Left renal pelvis (tissue), 4 donors: ENCODE results near the gene CTU2. TPM values are rescaled to one million over a fixed set of nuclear protein-coding genes. Genes with fewer than 3 reads are reported as not detected.

Experiments
- DNase-seq, 4 donors: peaks; one replicate each; pipeline ENCODE4 v3.0.0-alpha.2; 2013; ENCODE audit warnings: low read depth in 4 of 4, low spot score in 3 of 4
- polyA plus RNA-seq, 4 donors: library from polyadenylated mRNA; unstranded; fragments of 120-200 nt; gene quantifications; one replicate each; pipeline ENCODE4 v1.2.1, GENCODE V29; 2013; ENCODE audit not compliant: insufficient read length in 4 of 4

The CTU2 gene
- polyA plus RNA-seq, 4 donors = 10.5 to 17.0 (median 11.6) TPM

DNA sequence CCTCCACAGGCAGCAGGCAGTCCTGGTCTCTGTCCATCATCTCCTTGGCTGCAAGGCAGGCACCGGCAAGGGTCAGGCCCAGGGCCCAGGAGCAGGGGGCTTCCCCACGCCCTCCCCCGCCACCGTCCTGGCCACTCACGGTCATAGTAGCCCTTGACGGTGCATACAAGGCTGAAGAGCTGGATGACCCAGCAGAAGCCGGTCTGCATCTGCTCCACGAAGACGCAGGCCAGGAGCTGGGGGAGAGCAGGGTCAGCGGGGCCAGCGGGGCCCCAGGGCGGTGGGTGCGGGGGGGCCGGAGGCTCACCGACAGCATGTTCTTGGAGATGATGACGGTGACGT, 20.1 kb downstream of the CTU2 start:
- no peak for DNase-seq

DNA sequence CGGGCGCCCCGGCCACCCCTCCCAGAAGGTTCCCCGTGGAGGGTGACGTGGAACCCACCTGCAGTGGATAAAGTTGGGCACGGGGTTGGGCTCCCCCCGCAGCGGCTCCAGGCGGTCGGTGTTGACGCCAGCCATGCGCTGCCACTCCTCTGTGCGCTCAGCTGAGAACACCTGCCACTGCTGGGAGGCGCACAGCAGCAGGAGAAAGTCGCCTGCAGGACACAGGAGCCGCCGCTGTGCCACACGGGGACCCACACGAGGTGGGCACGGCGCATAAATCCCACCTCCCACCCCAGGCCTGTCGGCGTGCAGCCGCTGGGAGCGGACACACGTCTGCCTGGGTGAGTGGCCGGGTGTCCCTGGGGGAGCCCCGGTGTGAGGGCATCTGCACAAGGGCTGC, 20.7 kb downstream of the CTU2 start:
- no peak for DNase-seq

DNA sequence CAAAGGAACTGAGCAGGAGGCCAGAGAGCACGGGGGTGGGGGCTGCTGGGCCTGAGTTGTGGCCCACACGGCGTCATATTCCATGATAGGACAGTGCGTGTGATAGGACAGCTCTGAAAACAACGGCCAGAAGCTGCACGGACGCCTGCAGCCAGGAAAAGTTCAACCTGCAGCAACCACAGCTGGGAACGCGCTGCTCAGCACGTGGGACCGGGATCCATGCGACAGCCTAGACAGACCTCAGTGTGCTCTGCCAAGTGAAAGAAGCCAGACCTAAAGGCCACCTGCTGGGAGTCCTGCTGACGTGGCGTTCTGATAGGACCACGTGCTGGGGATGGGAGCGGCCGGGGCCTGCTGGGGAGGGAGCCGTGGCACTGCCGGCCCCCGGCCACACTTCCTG, 21.6 kb downstream of the CTU2 start:
- no peak for DNase-seq

DNA sequence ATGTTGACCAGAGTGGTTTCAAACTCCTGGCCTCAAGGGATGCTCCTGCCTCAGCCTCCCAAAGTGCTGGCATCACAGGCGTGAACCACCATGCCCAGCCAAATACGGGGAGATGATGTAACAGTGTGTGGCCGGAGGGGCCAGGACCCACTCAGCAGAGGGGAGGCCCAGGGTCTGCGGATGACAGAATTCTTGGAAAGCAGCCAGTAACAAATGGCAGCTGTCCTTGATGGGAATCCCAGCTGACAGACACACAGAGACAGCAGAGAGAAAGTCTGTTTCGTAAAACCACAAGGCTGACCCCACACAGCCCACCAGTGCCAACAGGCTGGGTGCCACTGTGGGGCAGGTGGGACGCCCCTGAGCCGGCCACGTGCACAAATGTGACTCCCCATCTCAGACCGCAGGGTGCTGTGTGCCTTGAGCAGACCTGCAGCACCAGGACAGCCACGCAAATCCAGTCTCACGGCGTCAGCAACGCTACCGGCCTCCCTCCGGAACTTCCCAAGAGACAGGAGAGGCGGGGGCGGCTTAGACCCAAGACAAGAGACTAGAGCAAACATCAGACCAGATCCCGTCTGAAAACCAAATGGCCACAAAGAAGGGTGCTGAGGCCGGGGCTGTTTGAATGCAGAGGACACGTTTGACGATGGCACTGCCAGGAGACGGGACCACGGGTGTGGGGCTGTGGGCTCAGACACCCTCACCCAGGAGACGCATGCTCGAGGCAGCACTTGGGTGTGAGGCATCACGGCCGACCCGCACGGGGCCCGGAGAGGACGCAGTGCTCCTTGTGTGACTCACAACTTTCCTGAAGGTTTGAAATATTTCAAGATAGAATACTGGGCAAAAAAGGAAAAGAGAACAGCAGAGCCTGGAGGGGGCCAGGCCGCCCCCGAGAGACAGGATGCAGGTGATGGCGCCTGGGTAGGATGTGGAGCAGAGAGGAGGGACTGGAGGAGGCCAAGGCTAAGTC, 24.6 kb downstream of the CTU2 start:
- no peak for DNase-seq

DNA sequence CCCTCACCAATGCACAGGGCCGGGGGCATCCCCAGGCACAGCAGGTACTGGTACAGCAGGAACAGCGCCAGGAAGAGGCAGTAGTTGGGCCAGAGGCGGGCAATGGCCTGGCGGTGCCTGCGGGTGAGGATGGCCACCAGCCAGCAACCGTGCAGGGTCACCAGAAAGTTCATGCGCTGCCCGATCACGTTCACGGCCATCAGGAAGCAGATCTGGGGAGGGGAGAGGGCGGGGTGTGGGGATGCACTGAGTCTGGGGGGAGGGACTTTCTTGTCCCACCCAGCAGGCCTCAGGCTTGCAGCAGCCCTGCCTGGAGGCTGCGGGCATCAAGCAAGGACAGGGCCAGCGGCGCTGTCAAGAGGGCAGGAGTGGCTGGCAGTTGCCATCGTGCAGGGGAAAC, 25.4 kb downstream of the CTU2 start:
- no peak for DNase-seq

DNA sequence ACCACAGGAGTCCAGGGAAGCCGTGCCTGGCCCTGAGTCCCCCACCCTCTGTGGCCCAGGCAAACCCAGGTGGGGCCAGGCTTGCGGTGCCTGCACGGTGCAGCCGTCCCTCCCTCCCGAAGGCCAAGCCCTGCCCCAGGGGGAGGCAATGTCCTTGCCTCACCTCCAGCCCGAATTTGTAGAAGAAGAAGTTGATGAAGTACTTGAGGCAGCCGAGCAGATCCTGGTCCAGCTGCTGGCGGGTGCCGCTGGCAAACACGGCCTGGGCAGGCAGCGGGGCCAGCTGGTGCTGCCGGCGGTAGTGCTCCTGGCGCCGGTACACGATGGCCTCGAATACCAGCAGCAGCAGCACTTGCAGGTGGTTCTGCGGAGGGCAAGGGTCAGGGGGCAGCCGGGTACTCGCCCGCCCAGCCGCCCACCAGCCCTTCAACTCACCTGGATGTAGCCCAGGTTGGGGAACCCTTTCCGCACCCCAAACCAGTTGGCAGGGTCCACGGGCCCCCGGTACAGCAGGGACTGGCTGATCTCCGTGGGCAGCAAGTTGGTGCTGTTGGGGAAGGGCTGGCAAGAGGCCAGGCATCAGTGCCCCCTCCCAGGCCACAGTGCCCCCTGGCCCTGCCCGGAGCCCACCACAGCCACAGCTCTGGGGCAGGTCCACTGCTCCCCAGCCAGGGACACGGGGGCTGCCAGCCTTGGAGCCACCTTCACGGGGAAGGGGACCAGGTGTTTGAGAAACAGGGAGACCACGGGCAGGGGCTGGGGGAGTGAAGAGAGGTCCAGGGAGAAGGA, 26.1 kb downstream of the CTU2 start:
- DNase-seq = no peak

DNA sequence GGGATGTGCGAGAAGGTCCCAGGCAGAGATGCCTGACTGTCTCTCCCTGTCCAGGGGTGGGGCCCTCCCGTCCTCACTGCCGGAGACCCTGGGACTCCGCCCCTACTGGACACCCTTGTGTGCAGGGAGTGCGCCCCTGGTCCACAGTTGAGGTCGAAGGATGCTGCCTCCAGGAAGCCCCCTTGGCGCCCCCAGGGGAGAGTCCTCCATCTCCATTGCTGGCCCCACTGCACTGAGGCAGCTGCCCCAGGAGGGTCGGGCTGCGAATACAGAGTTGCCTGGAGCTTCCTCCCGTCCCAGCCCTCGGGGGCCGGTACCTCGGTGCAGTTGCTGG, 26.6 kb downstream of the CTU2 start:
- DNase-seq = no peak

DNA sequence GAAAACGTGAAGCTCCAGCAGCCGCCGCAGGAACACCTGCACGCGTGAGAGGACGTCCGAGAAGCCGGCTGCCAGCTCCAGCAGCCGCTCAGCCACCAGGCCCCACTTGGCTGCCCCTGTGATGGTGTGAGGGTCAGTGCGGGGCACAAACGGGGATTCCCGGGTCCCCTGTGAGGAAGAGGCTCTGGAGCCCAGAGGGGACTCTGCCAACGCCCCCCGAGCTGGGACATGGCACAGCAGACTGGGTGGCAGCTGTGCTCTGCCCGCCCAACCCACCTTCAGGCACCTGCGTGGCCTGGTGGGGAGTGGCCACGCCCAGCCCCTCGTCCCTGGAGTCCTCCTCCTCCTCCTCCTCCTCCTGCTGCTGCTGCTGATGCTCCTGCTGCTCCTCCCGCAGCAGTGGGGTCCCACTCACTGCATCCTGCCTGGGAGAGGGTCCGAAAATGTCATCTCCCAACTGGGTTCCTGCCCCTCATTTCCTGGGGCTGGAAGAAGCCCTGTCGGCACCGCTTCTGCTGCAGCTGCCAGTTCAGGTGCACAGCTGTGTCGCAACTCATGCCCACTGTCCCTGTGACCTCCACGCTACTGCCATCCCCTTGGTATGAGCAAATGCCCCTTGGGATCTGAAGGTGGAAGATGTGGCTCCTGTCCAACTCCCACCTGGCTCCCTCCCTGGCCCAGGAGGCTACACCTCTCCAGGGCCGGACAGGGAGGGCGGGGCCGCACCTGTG, 27.5 kb downstream of the CTU2 start:
- DNase-seq = no peak

DNA sequence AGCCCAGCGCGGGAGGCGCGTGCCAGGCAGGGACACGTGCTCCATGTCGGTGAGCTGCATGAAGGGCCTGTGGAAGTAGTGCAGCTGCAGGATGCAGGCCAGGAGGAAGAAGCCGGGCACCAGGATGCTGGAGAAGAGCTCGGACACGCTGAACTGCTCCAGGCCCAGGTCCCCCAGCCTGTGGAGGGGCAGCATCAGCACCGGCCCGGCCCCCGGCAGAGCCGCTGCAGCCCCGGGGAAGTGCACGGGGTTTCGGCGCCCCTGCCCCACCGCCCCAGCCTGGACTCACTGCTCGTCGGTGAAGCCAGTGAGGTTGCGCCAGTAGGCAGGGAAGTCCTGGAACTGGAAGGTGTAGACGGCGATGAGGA, 28.0 kb downstream of the CTU2 start:
- DNase-seq = no peak

DNA sequence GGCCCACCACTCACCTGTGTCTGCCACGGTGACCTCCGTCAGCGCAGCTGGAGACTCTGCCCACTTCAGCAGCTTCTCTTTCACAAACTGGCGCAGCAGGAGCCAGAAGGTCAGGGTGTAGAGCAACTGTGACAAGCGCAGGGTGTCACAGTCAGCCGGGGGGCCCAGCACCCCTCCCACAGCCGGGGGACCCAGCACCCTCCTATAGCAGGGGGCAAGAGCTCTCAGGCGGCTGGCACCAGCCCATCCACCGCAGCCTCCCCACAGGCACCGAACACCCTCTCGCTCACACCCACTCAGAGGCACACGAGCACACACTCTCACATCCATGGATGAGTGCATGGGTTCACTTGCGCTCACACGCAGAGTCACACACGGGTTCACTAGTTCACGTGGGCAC, 28.8 kb downstream of the CTU2 start:
- DNase-seq = no peak

DNA sequence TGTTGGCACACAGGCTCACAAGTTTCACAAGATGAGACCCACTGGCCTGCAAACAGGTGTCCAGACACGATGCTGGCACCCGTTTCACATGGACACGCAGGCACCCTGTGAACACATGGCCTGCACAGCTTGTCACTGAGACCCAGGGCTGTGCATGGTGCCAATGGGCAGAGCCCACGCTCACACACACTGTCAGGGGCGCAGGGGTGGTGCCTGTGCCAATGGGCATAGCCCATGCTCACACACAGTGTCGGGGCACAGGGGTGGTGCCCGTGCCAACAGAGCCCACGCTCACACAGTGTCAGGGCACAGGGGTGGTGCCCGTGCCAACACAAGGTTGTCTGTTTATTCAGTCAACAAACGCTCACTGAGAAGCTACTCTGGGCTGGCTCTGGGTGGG, 29.3 kb downstream of the CTU2 start:
- no peak for DNase-seq

DNA sequence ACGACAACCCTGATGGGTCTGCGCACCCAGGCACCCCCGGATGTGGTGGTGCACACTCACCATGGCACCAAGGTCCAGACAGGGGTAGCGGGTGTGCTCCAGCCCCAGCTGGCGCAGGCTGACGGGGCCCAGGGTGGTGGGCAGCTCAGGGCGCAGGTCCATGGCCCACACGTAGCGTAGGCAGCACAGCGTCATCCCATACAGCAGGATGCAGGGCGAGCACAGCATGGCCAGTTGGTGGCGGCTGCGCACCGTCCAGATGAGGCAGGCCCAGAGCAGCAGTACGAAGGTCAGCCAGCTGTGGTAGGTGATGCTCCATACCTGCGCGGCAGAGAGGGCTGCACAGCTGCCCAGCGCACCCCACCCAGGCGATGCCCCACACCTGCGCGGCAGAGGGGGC, 29.8 kb downstream of the CTU2 start:
- DNase-seq = no peak

DNA sequence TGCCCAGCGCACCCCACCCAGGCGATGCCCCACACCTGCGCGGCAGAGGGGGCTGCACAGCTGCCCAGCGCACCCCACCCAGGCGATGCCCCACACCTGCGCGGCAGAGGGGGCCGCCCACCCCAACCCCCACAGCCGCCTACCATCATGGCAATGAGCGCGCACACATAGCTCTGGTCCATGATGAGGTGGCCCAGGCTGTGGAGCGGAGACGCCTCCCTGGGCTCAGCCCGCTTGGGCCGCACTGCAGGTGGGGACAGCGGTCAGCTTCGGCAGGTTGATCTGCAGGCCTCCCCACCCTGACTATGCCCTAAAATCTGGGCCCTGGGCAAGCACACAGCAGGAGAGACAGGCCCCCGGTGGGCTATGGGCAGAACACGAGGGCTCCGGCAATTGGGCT, 30.2 kb downstream of the CTU2 start:
- no peak for DNase-seq

DNA sequence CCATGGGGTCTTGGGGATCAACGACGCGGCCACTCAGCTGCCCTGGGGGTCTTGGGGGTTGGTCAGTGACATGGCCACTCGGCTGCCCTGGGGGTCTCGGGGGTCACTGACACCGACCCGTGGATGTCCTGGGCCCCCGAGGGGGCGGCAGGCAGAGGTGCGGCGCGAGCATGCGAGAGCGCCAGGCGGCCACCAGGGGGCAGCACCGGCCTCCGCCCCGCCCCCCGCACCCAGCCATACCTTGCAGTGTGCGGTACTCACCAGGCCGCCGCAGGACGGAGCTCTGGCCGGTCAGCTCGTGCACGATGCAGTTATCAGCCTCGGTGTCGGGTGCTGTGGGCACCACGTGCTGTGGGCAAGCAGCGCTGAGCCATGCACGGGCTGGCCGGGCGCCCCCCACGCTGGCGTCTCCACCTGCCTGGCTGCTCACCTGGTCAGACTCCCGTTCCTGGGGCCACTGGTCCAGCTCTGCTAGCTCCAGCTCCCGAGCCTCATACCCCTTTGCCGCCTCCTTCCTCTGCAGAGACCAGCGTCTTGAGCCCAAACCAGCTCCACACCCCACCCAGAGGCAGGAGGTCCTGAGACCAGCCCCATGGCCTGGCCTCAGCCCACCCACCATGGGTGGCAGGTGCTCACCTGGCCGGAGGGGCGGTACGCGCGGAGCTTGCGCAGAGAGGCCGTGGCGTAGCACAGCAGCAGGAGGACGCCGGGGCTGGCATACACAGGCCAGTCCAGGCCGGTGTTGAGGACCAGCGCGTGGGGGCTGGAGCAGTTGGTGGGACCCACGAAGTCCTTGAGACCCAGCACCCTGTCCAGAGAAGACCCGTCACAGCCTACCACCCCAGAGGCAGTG, 31.2 kb downstream of the CTU2 start:
- DNase-seq = peak in 1 of 4 donors; percentile 50

DNA sequence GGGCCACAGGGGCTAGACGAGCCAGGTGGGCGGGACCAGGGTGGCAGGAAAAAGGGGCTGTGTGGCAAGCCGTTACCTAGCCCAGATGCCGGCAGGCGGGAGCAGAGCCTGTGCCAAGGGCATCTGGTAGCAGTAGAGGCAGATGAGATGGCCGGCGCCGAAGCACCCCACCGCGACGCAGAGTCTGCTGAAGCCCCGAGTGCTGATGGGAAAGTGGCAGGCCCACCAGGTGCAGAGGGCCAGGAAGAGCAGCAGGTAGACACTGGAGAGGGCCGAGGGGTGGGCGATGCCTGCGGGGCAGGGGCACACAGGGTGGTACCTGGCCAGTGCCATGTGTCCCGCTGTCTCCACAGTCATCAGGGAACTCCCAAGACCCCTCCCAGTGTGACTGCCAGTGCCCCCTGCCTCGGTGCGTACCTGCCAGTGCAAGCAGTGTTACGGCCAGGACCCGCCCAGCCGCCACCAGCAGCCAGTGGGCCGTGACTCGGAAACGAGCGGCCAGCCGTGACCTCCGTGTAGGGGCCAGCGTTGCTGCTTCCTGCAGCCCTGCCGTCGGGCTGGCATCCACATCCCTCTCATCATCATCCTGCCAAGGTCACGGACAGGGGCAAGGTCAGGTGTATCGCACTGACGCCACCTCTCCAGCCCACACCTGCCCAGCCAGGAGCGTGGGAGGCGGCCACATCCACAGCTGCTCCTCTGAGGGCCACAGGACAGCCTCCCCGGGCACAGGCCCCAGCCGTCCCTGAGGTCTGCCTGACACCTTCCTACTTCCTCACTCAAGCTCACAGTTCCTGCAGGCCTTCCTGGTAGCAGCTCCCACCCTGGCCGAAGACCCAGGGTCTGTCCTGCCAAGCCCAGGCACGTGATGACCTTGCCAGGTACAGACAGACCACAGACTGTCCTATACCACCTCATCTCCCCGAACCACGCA, 32.1 kb downstream of the CTU2 start:
- DNase-seq = peak in 1 of 4 donors; percentile 45

DNA sequence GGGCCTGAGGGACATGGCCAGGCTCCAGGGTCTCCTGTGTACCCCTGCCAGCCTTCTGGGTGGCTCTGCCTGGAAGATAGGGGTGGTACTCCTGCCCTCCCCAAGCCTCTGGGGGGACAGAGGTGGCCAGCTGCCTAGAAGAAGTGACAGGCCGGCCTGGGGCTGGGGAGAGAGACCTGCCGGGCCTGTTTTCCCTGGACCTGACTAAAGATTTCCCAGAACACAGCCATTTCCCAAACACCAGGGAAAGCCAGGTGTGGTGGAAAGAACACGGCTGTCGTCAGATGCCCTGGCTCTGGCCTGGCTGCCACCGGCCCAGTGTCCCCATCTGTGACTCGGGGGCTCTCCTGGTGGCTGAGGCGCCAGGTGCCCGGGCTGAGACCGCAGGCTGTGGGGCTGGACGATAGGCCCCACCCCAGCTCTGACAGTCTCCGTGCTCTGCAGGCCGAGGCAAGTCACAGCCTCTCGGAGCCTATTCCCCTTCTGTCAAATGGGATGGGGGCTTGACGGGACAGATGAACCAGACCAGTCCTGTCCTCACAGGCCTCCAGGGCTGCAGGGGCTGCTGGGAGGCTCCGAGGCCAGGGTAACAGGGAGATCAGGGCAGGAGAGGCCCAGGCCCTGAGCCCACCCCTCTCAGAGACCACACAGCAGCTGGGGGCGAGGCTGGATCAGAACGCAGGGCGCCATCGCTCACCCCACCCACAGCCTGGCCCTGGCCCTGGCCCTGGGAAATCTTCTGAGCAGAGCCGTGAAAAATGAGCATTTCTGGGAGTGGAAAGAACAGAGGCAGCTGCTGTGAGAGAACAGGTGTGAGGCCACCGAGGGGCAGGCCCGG, 33.1 kb downstream of the CTU2 start:
- DNase-seq = no peak

DNA sequence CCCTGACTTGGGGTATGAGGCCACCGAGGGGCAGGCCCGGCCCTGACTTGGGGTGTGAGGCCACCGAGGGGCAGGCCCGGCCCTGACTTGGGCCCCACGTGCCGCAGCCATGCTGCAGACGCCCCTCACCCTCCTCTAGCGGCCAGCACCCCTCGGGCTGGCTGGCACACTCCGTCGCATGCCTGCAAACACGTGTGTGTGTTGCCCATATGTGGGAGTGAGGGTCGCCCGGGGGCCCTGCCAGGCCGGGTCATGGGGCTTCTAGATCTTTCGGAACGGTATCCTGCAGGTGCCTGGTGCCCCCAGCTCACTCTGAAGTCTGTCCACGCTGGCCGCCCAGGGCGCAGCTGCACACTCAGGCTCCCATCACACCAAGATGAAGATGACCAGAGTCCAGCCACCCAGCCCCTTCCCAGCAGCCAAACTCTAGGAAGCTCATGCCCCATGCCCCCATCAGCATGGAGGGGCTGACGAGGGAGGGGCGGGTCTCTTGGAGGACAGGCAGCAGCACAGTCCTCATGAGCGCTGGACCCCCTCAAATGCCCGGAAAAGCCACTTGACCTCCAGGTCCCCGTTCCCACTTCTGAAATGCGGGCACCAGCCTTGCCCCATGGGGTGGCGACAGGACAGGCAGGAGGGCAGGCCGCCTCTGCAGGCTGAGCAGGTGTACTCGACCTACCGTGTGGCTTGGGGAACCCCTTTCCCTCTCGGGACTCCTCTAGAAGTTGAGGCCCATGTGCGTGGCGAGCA, 33.8 kb downstream of the CTU2 start:
- DNase-seq = no peak

DNA sequence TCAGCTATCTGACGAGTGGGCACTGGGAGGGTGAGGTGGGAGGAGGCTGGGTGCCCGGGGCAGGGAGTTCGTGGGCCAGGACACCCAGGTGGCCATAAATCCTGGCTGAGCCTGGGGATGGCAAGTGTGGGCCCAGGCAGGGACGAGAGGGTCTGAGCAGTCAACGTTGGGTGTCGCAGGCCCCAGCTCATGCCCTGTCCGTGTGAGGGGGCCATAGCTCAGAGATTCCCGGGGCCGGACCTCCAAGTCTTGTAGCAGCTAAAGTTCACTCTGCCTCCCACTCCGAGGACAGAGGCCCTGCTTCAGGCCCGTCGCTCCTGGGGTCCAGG, 34.4 kb downstream of the CTU2 start:
- no peak for DNase-seq
